Measurements from ENCODE around the gene RNF222. TPM values are rescaled to one million over a fixed set of nuclear protein-coding genes. Genes with fewer than 3 reads are reported as not detected.

Gene RNF222
- total and polyA plus RNA-seq, 2 experiments from 2014 or later: 0.07 TPM; not detected in 1

GRCh38 chr17:8442310-8442709 is 44.7 kb upstream of the RNF222 start (continued):
- TF ChIP-seq ZNF462 (CRISPR knock-in tag; IDR thresholded peaks at IDR 0.05) (no peak), ZNF331 (CRISPR knock-in tag; IDR thresholded peaks at IDR 0.05; ENCODE audit: low read depth) (no peak), ZNF114 (CRISPR knock-in tag; IDR thresholded peaks at IDR 0.05) (no peak), EZH2phosphoT487 (IDR thresholded peaks at IDR 0.05; ENCODE audit: unreplicated experiment) (no peak)

- Mint-ChIP-seq H3K27me3 (ENCODE audit: insufficient read depth, low read depth, poor library complexity) (peaks cover 2% of the 10 kb centered on the region), H3K36me3 (ENCODE audit: low read depth) (peaks cover 8% of the 10 kb centered on the region; the same call in 2 of the 3 replicates), H3K9me3 (no peaks in the 10 kb centered on the region), H3K4me3 (no peak overlapping the region), H3K4me1 (peaks cover 4% of the 10 kb centered on the region; the same call in 2 of the 3 replicates), H3K27ac (no peak overlapping the region)
- Histone ChIP-seq H3K27ac (ENCODE audit: low read depth) (no peak overlapping the region), H4K20me1 (replicated peaks; ENCODE audit: insufficient read depth) (peaks cover 5% of the 10 kb centered on the region; the same call in 1 of the 2 replicates), H3K4me1 (ENCODE audit: insufficient read depth) (peaks cover 7% of the 10 kb centered on the region), H3K4me2 (no peak overlapping the region), H3K27me3 (ENCODE audit: insufficient read depth) (no peaks in the 10 kb centered on the region), H3K9me2 (ENCODE audit: insufficient read depth) (no peaks in the 10 kb centered on the region), H3K36me3 (ENCODE audit: insufficient read depth) (no peaks in the 10 kb centered on the region), H2AFZ (no peak overlapping the region), H3K4me3 (no peak overlapping the region), H3F3A (replicated peaks; ENCODE audit: low read depth) (no peaks in the 10 kb centered on the region), H3K79me2 (replicated peaks; ENCODE audit: insufficient read depth) (peaks cover 67% of the 10 kb centered on the region)
- DNase-seq (ENCODE audit: low spot score) (no peak), ATAC-seq (no peak)
- TF ChIP-seq STAT1 (IDR thresholded peaks at IDR 0.05; ENCODE audit: unreplicated experiment): no peak
- no peak for TF ChIP-seq POLR2AphosphoS5 (IDR thresholded peaks at IDR 0.05; ENCODE audit: low read depth)
- TF ChIP-seq ZNF462 (CRISPR knock-in tag; IDR thresholded peaks at IDR 0.05): no peak
These were observed 44.1 kb upstream of the RNF222 start for GRCh38 chr17:8441690-8442089.

Data from GM23338 (cell line).